IgD-negative memory B cell (primary cell): ENCODE measurements around the gene HAP1. TPM values are rescaled to one million over a fixed set of nuclear protein-coding genes. Genes with fewer than 3 reads are reported as not detected.
A peak's percentile ranks its signal among the peaks of the same experiment; 100 is the strongest.
"Not testable (repeated sequence)": the region's sequence is repeated elsewhere in the genome, so short reads cannot be mapped to it uniquely, and the experiment has no call there.

Experiments used
- H3K27ac Mint-ChIP-seq, 3 donors: one replicate each; pipeline ENCODE4 v1.8.0; 2020 to 2022; ENCODE audit warnings: mild to moderate bottlenecking in 3 of 3, mixed read lengths in 3 of 3, moderate library complexity in 1 of 3
- H3K27me3 Mint-ChIP-seq: one replicate; pipeline ENCODE4 v1.8.0; 2021; ENCODE audit warnings: mixed read lengths
- H3K36me3 Mint-ChIP-seq: one replicate; pipeline ENCODE4 v1.8.0; 2020; ENCODE audit warnings: mild to moderate bottlenecking, mixed read lengths
- H3K4me1 Mint-ChIP-seq, 3 donors: one replicate each; pipeline ENCODE4 v1.8.0; 2020 to 2022; ENCODE audit warnings: mixed read lengths in 3 of 3, mild to moderate bottlenecking in 1 of 3
- H3K4me3 Mint-ChIP-seq, 4 donors: one replicate each; pipeline ENCODE4 v1.8.0; 2020 to 2022; ENCODE audit warnings: mild to moderate bottlenecking in 4 of 4, mixed read lengths in 4 of 4, moderate library complexity in 3 of 4
- H3K9me3 Mint-ChIP-seq, 3 donors: one replicate each; pipeline ENCODE4 v1.8.0; 2020 to 2021; ENCODE audit warnings: mixed read lengths in 3 of 3, mild to moderate bottlenecking in 1 of 3
- polyA plus RNA-seq: library from polyadenylated mRNA; unstranded; fragments of 300-500 nt; fragmentation: Illumina TruSeq; gene quantifications from one replicate; pipeline ENCODE4 v1.2.3, GENCODE V29; 2021

Gene HAP1
- polyA plus RNA-seq, 1 donor from 2014 or later = not detected

GRCh38 chr17:41722231-41722630, 12.2 kb downstream of the HAP1 start:
- H3K4me3 Mint-ChIP-seq = peak overlapping the region in 1 of 4 donors; percentile 10
- H3K36me3 Mint-ChIP-seq = no peaks in the 10 kb centered on the region
- peaks cover 7% of the 10 kb centered on the region for H3K27me3 Mint-ChIP-seq
- no peak overlapping the region for H3K27ac Mint-ChIP-seq
- peaks cover 0 to 7% (median 5%) of the 10 kb centered on the region in 3 donors for H3K4me1 Mint-ChIP-seq
- H3K9me3 Mint-ChIP-seq = no peaks in the 10 kb centered on the region

- Mint-ChIP-seq H3K27me3 (peaks cover 4% of the 10 kb centered on the region), H3K4me3 (no peak overlapping the region), H3K9me3 (no peaks in the 10 kb centered on the region), H3K27ac (no peak overlapping the region), H3K36me3 (no peaks in the 10 kb centered on the region), H3K4me1 (peaks cover 0 to 7% (median 5%) of the 10 kb centered on the region in 3 donors)
Observed at GRCh38 chr17:41718287-41718645, 16.2 kb downstream of the HAP1 start.

GRCh38 chr17:41717408-41718286, 16.8 kb downstream of the HAP1 start:
- H3K27ac Mint-ChIP-seq = no peak overlapping the region
- H3K36me3 Mint-ChIP-seq = no peaks in the 10 kb centered on the region
- H3K9me3 Mint-ChIP-seq = no peaks in the 10 kb centered on the region
- peaks cover 0 to 7% (median 5%) of the 10 kb centered on the region in 3 donors for H3K4me1 Mint-ChIP-seq
- H3K27me3 Mint-ChIP-seq = peaks cover 4% of the 10 kb centered on the region
- H3K4me3 Mint-ChIP-seq = peak overlapping the region in 1 of 4 donors; percentile 32

GRCh38 chr17:41711669-41712400, 22.6 kb downstream of the HAP1 start, which contains the start of gene GAST:
Gene GAST (plus strand): TSS chr17:41712331. CDS start chr17:41715437, 3,106 bp downstream.
- Mint-ChIP-seq H3K27ac (no peak within 1 kb of the TSS), H3K36me3 (peaks cover 2% of the 10 kb centered on the region), H3K27me3 (peaks cover 13% of the 10 kb centered on the region), H3K4me1 (peaks cover 0 to 3% (median 0%) of the 10 kb centered on the region in 3 donors), H3K9me3 (no peaks in the 10 kb centered on the region), H3K4me3 (peak within 1 kb of the TSS in 1 of 4 donors; percentile 47)

- no peaks in the 10 kb centered on the region for H3K9me3 Mint-ChIP-seq
- peaks cover 0 to 3% (median 0%) of the 10 kb centered on the region in 3 donors for H3K4me1 Mint-ChIP-seq
- H3K27me3 Mint-ChIP-seq = peaks cover 13% of the 10 kb centered on the region
- no peak overlapping the region for H3K4me3 Mint-ChIP-seq
- H3K36me3 Mint-ChIP-seq = peaks cover 4% of the 10 kb centered on the region
- no peak overlapping the region for H3K27ac Mint-ChIP-seq
Observed at GRCh38 chr17:41710472-41711090, 23.9 kb downstream of the HAP1 start.

GRCh38 chr17:41707803-41708669, 26.4 kb downstream of the HAP1 start:
- H3K36me3 Mint-ChIP-seq = peaks cover 4% of the 10 kb centered on the region
- peaks cover 13% of the 10 kb centered on the region for H3K27me3 Mint-ChIP-seq
- no peaks in the 10 kb centered on the region for H3K9me3 Mint-ChIP-seq
- peaks cover 0 to 3% (median 0%) of the 10 kb centered on the region in 3 donors for H3K4me1 Mint-ChIP-seq
- no peak overlapping the region for H3K4me3 Mint-ChIP-seq
- no peak overlapping the region for H3K27ac Mint-ChIP-seq

- peaks cover 0 to 2% (median 0%) of the 10 kb centered on the region in 3 donors for H3K4me1 Mint-ChIP-seq
- peaks cover 9% of the 10 kb centered on the region for H3K27me3 Mint-ChIP-seq
- peak overlapping the region in 1 of 4 donors; percentile 72 for H3K4me3 Mint-ChIP-seq
- H3K27ac Mint-ChIP-seq = peak overlapping the region in 1 of 3 donors; percentile 0
- no peaks in the 10 kb centered on the region for H3K9me3 Mint-ChIP-seq
- H3K36me3 Mint-ChIP-seq = peaks cover 4% of the 10 kb centered on the region
Observed at GRCh38 chr17:41705271-41705991, 29.0 kb downstream of the HAP1 start.

GRCh38 chr17:41702712-41703111, 31.7 kb downstream of the HAP1 start:
- H3K27ac Mint-ChIP-seq = no peak overlapping the region
- H3K27me3 Mint-ChIP-seq = peaks cover 5% of the 10 kb centered on the region
- no peaks in the 10 kb centered on the region for H3K9me3 Mint-ChIP-seq
- no peak overlapping the region for H3K4me3 Mint-ChIP-seq
- H3K4me1 Mint-ChIP-seq = peaks cover 0 to 2% (median 0%) of the 10 kb centered on the region in 3 donors
- H3K36me3 Mint-ChIP-seq = peaks cover 4% of the 10 kb centered on the region

- not testable (repeated sequence) for H3K27ac Mint-ChIP-seq, H3K36me3 Mint-ChIP-seq, H3K4me1 Mint-ChIP-seq, H3K4me3 Mint-ChIP-seq, H3K9me3 Mint-ChIP-seq, H3K27me3 Mint-ChIP-seq
Observed at GRCh38 chr17:41700843-41701242, 33.6 kb downstream of the HAP1 start.

GRCh38 chr17:41697122-41697962, 37.1 kb downstream of the HAP1 start:
- H3K4me1 Mint-ChIP-seq = peaks cover 3 to 14% (median 5%) of the 10 kb centered on the region in 3 donors
- H3K9me3 Mint-ChIP-seq = no peaks in the 10 kb centered on the region
- H3K4me3 Mint-ChIP-seq = no peak overlapping the region
- H3K36me3 Mint-ChIP-seq = no peaks in the 10 kb centered on the region
- peaks cover 2% of the 10 kb centered on the region for H3K27me3 Mint-ChIP-seq
- H3K27ac Mint-ChIP-seq = no peak overlapping the region

- H3K4me1 Mint-ChIP-seq = peaks cover 9 to 16% (median 11%) of the 10 kb centered on the region in 3 donors
- H3K27ac Mint-ChIP-seq = peak overlapping the region; percentile 43 to 89 (median 64)
- H3K27me3 Mint-ChIP-seq = no peaks in the 10 kb centered on the region
- H3K36me3 Mint-ChIP-seq = peaks cover 2% of the 10 kb centered on the region
- peak overlapping the region in 2 of 4 donors; percentile 66 to 74 for H3K4me3 Mint-ChIP-seq
- no peaks in the 10 kb centered on the region for H3K9me3 Mint-ChIP-seq
Observed at GRCh38 chr17:41695954-41696757, 38.3 kb downstream of the HAP1 start.

- H3K4me3 Mint-ChIP-seq = no peak overlapping the region
- peak overlapping the region in 1 of 3 donors; percentile 43 for H3K27ac Mint-ChIP-seq
- H3K9me3 Mint-ChIP-seq = no peaks in the 10 kb centered on the region
- peaks cover 9 to 20% (median 17%) of the 10 kb centered on the region in 3 donors for H3K4me1 Mint-ChIP-seq
- no peaks in the 10 kb centered on the region for H3K27me3 Mint-ChIP-seq
- H3K36me3 Mint-ChIP-seq = peaks cover 2% of the 10 kb centered on the region
Observed at GRCh38 chr17:41695134-41695661, 39.2 kb downstream of the HAP1 start.
